HG03432 (cell line): ENCODE measurements around the gene MAOA.
"Not testable (repeated sequence)": the region's sequence is repeated elsewhere in the genome, so short reads cannot be mapped to it uniquely, and the experiment has no call there.

Experiments used
- ATAC-seq: cut with Tn5 transposase; IDR thresholded peaks from one replicate; pipeline ENCODE4 v1.9.1; 2021; ENCODE audit warnings: mild to moderate bottlenecking, moderate library complexity; ENCODE audit not compliant: unreplicated experiment

MAOA gene

GRCh38 chrX:43716144-43716543 is 60.0 kb downstream of the MAOA start:
- ATAC-seq: no peak

DNA sequence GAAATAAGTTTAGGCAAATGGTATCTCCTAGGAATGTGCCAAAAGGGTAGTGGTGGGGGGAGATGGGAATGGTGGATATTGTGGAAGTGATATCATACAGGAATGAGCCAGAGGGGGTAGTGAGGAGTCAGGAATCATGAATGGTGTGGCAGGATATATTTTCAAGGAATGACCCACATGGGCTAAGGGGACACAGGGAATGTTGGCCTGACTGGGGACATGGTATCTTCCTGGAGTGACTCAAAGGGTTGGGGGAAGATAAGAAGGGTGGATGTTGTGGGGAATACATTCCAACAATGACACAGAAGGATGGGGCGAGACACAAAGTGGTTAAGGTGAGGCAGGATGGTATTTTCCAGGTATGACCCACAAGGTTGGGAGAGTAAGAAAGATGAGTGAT is 60.6 kb downstream of the MAOA start:
- no peak for ATAC-seq

GRCh38 chrX:43717161-43717560 is 61.1 kb downstream of the MAOA start:
- no peak for ATAC-seq

DNA sequence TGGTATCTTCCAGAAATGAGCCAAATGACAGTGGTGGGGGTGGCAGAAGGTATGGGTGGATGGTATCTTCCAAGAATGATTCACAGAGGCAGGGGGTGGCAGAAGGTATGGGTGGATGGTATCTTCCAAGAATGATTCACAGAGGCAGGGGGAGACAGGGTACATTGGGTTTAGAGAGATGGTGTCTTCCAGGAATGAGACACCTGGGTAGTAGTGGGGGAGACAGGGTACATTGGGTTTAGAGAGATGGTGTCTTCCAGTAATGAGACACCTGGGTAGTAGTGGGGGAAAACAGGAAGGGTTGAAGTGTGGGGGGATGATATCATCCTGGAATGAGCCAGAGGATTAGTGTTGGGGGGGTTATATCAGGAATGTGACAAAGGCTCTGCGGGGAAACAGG is 62.0 kb downstream of the MAOA start:
- no peak for ATAC-seq

- no peak for ATAC-seq
Observed at GRCh38 chrX:43718546-43718945, 62.4 kb downstream of the MAOA start.

- ATAC-seq: no peak
Observed at GRCh38 chrX:43718956-43719355, 62.9 kb downstream of the MAOA start.

DNA sequence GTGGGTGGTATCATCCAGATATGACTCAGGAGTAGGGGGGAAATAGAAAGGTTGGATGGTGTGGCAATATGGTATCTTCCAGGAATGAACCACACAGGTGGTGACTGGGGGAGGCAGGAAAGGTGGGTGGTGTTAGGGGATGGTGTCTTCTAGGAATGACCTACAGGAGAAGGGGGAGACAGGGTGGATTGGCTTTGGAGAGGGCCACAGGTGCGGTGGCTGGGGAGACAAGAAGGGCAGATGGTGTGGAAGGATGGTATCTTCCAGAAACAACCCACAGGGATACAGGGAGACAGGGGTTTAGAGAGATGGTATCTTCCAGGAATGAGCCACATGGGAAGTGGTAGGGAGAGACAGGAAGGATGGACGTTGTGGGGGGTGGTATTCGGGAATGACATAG is 64.0 kb downstream of the MAOA start:
- no peak for ATAC-seq

GRCh38 chrX:43720961-43721360 is 64.9 kb downstream of the MAOA start:
- no peak for ATAC-seq

DNA sequence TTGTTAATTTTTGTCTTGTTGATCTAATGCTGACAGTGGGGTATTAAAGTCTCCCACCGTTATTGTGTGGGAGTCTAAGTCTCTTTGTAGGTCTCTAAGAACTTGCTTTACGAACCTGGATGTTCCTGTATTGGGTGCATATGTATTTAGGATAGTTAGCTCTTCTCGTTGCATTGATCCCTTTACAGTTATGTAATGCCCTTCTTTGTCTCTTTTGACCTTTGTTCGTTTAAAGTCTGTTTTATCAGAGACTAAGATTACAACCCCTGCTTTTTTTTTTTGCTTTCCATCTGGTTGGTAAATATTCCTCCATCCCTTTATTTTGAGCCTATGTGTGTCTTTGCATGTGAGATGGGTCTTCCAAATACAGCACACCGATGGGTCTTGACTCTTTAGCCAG is 69.1 kb downstream of the MAOA start:
- ATAC-seq: not testable (repeated sequence)

DNA sequence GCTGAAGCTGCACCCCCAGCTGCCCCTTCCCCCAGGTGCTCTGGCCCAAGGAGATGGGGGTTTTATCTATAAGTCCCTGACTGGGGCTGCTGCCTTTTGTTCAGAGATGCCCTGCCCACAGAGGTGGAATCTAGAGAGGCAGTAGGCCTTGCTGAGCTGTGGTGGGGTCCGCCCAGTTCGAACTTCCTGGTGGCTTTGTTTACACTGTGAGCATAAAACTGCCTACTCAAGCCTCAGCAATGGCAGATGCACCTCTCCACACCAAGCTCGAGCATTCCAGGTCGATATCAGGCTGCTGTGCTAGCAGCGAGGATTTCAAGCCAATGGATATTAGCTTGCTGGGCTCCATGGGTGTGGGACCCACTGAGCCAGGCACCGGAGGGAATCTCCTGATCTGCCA is 71.2 kb downstream of the MAOA start:
- ATAC-seq: not testable (repeated sequence)

GRCh38 chrX:43728002-43728401 is 71.9 kb downstream of the MAOA start:
- no peak for ATAC-seq

DNA sequence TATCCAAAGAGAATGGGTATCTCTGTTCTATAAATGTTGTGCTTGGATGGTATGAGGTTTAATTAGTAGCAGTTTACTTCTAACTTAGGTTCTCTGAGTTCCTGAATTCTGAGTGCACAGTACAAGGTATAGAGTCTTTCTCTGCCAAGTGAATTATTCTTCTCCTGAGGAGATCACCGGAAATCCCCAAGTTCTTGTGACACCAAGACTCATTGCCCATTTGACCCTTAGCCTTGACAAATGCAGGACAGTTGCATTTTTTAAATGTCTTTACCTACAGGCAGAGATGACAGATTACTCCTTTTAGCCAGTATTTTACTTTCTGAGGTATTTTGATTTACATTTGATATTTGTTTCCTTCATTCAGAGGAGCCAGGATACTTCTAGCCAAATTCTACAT is 72.9 kb downstream of the MAOA start:
- ATAC-seq: no peak

- no peak for ATAC-seq
Observed at GRCh38 chrX:43731086-43731485, 75.0 kb downstream of the MAOA start.

GRCh38 chrX:43733699-43734098 is 77.6 kb downstream of the MAOA start:
- no peak for ATAC-seq

DNA sequence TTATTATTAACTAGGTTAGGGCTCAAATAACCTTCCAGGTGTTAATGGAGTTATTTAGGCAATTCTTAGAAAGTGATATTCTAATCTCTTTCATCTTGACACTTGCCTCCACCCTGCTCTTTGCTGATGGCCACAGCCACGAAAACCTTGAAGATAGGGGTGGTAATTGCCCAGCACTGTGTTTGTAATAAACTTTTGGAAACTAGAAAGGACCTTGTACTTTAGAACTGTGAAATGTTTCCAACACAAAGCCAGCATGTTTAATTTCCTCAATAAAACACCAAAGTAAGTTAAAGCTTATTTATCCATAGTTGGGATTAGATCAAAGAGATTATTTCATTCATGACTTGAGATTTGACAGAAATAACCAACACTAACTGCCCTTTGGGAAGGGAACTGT is 78.3 kb downstream of the MAOA start:
- no peak for ATAC-seq

GRCh38 chrX:43735534-43735933 is 79.4 kb downstream of the MAOA start:
- ATAC-seq: no peak

DNA sequence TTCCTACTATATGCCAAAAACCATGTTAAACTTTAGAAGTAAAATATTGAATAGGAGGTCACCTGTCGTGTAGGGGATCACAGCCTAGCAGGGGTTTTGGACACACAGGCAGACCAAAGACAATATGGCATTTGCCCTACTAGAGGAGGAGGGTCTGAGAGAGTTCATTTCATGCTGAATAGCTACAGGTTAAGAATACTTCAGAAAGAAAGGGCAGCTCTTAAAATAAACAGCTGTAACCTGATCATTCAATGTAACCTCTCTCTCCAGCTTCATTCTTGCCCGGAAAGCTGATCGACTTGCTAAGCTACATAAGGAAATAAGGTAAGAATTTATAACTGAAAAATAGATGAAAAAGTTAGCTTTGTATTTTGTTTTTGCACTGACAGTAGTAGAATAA is 79.9 kb downstream of the MAOA start:
- no peak for ATAC-seq

GRCh38 chrX:43741843-43742573 is 85.9 kb downstream of the MAOA start:
- ATAC-seq: no peak

DNA sequence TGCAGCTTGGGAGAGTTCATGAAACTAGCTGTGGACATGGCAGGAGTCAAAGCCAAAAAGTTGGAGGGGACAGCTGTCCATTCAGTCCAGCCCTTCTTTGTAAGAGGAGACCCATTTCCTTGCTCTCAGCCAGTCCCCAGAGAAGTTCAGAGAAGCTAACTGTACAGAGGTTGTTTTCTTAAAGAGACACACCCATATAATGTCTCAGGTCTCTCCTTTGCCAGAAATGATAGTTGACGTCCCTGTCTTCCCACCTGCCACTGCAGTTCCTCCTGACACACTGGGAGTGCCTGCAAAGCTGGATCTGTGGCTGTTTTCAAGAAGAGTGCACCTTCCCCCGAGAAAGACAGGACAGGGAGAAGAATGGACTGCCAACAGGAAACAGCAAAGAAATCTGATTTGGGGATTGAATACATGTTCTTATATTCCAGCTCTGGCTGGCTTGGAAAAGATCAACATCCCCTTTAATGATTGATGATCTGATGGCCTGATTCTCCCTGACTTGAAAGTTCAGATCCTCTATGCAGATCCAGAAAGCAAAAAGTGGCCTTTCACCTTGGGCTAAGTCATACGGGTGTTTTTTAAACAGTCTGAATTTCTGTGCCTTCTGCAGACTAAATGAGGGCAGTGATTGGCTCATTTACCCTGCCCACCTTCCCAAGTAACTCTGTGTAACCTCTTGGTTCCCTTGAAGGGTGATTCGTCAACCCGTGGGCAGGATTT is 87.2 kb downstream of the MAOA start:
- no peak for ATAC-seq

GRCh38 chrX:43744284-43744683 is 88.2 kb downstream of the MAOA start:
- ATAC-seq: no peak

- ATAC-seq: no peak
Observed at GRCh38 chrX:43745938-43746721, 90.0 kb downstream of the MAOA start.

GRCh38 chrX:43747476-43747875 is 91.4 kb downstream of the MAOA start:
- no peak for ATAC-seq
